SH-SY5Y (cell line): ENCODE results near the gene BCDIN3D.

Source experiments
- GATA2 ChIP-seq: IDR thresholded peaks from 2 replicates; pipeline ENCODE4 v1.6.1; 2011; ENCODE audit warnings: mild to moderate bottlenecking, low read depth, low read length
- GATA3 ChIP-seq: IDR thresholded peaks from 2 replicates; pipeline ENCODE4 v1.6.1; 2011; ENCODE audit warnings: low read depth, mild to moderate bottlenecking, low read length, moderate library complexity

DNA sequence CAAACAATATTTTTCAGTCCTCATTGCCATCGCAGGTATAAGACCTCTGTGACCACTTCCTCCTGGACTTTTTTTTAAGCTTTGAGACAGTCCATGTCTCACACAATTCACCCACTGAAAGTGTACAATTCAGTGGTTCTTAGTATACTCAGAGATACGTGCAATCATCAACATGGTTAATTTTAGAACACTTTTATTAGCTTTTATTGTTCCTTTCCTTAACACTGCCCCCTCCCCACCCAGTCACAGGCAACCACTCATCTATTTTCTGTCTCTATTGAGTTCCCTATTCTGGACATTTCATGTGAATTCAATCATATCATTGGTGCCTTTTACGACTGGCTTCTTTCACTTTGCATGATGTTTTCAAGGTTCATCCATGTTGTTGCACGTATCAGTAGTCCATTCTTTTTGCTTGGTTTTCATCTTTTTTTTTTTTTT is 30.9 kb downstream of the BCDIN3D start:
- TF ChIP-seq GATA2 (no peak), GATA3 (no peak)
